ENCODE results near the gene KSR2.

Gene KSR2

DNA sequence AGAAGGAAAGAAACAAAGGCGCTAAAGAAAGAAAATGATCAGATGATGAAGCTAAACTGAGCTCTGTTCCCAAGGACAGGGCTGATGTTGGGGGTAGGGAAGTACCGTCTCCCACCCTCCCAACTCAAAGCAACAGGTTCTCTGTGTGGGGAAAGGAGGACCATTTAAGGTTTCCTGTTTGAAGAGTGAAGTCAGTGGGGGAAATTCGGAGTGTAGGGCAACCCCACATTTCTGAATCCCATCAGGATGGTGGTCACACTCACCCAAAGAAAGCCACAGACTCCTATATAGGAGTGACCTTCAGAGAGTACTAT lies 131.1 kb downstream of the KSR2 start:
- TF ChIP-seq TAF1 (IDR thresholded peaks at IDR 0.05; ENCODE audit: low read depth, low read length) (no peak), POLR2AphosphoS5 (IDR thresholded peaks at IDR 0.05; ENCODE audit: low read depth, low read length) (no peak), POU2F2 (IDR thresholded peaks at IDR 0.05; ENCODE audit: low read depth, low read length) (no peak), SPI1 (IDR thresholded peaks at IDR 0.05; ENCODE audit: low read depth, low read length) (no peak), PAX5 (IDR thresholded peaks at IDR 0.05; ENCODE audit: insufficient read depth, low read length, severe bottlenecking) (no peak), POLR2A (IDR thresholded peaks at IDR 0.05; ENCODE audit: low read depth, low read length) (no peak)
- no peak for FAIRE-seq
- DNase-seq (ENCODE audit: insufficient read length, low spot score), result no peak

DNA sequence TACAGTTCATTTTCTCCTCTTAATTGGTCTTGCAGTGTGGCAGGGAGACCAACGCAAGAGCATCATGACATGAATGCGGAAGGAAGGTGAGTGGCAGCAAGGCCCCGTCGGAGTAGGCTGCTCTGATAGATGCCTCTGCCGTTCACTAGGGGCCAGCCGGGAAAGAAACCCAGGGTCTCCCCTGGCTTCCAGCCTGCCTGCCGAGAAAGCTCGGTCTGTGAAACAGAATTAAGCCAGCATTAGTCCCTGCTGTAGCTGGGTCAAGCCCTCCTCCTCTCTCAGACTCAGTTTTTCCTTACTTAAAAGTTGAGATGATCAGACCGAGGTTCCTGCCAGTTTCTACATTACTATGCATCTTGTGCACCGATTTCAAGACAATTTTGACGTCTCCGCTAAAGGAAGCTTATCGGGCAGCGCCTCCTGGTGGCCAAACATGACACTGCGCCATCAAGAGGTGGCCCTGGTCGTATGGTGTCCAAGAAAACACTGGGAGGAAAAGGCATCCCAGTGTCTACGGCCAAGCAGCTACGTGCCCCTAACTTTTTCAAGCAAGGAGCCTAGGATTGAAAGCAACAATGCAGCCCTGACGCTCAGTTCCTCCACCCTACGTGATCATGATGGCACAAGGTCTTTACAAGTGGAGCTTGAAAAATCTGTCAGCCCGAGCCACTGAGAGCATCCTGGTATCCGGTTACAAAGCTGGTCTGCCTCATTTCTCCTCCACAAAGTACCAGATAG lies 131.6 kb downstream of the KSR2 start:
- peak; percentile 77 for FAIRE-seq
- peak; percentile 50 for DNase-seq (ENCODE audit: insufficient read length, low spot score)
- TF ChIP-seq PAX5 (IDR thresholded peaks at IDR 0.05; ENCODE audit: insufficient read depth, low read length, severe bottlenecking), result no peak
- no peak for TF ChIP-seq POU2F2 (IDR thresholded peaks at IDR 0.05; ENCODE audit: low read depth, low read length)
- TF ChIP-seq TAF1 (IDR thresholded peaks at IDR 0.05; ENCODE audit: low read depth, low read length), result no peak
- TF ChIP-seq POLR2A (IDR thresholded peaks at IDR 0.05; ENCODE audit: low read depth, low read length), result no peak
- no peak for TF ChIP-seq POLR2AphosphoS5 (IDR thresholded peaks at IDR 0.05; ENCODE audit: low read depth, low read length)
- no peak for TF ChIP-seq SPI1 (IDR thresholded peaks at IDR 0.05; ENCODE audit: low read depth, low read length)

GRCh38 chr12:117836476-117836875 lies 132.3 kb downstream of the KSR2 start:
- TF ChIP-seq PAX5 (IDR thresholded peaks at IDR 0.05; ENCODE audit: insufficient read depth, low read length, severe bottlenecking) (no peak), TAF1 (IDR thresholded peaks at IDR 0.05; ENCODE audit: low read depth, low read length) (no peak), POU2F2 (IDR thresholded peaks at IDR 0.05; ENCODE audit: low read depth, low read length) (no peak), POLR2A (IDR thresholded peaks at IDR 0.05; ENCODE audit: low read depth, low read length) (no peak), POLR2AphosphoS5 (IDR thresholded peaks at IDR 0.05; ENCODE audit: low read depth, low read length) (no peak), SPI1 (IDR thresholded peaks at IDR 0.05; ENCODE audit: low read depth, low read length) (no peak)
- no peak for FAIRE-seq
- no peak for DNase-seq (ENCODE audit: insufficient read length, low spot score)

DNA sequence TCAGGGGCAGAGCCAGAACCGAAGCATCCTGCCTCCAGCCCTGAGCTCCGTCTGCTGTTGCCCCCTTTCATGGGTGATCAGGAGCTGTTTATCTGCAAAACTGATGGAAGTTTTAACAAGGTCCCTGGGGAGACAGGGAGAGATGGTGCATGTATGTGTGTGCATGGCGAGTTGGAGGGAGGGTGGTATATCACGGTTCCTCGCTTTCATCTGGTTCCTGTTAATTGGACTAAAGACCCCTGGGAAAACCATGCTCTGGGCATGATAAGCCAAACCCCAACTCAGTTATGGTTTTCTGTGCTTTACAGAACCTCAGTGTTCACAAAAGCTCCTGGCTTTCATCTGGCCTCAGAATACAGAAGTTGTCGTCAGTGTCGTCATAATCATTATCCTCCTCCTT lies 133.6 kb downstream of the KSR2 start:
- FAIRE-seq (no peak), DNase-seq (ENCODE audit: insufficient read length, low spot score) (no peak)
- TF ChIP-seq POU2F2 (IDR thresholded peaks at IDR 0.05; ENCODE audit: low read depth, low read length) (no peak), POLR2A (IDR thresholded peaks at IDR 0.05; ENCODE audit: low read depth, low read length) (no peak), TAF1 (IDR thresholded peaks at IDR 0.05; ENCODE audit: low read depth, low read length) (no peak), PAX5 (IDR thresholded peaks at IDR 0.05; ENCODE audit: insufficient read depth, low read length, severe bottlenecking) (no peak), SPI1 (IDR thresholded peaks at IDR 0.05; ENCODE audit: low read depth, low read length) (no peak), POLR2AphosphoS5 (IDR thresholded peaks at IDR 0.05; ENCODE audit: low read depth, low read length) (no peak)

DNA sequence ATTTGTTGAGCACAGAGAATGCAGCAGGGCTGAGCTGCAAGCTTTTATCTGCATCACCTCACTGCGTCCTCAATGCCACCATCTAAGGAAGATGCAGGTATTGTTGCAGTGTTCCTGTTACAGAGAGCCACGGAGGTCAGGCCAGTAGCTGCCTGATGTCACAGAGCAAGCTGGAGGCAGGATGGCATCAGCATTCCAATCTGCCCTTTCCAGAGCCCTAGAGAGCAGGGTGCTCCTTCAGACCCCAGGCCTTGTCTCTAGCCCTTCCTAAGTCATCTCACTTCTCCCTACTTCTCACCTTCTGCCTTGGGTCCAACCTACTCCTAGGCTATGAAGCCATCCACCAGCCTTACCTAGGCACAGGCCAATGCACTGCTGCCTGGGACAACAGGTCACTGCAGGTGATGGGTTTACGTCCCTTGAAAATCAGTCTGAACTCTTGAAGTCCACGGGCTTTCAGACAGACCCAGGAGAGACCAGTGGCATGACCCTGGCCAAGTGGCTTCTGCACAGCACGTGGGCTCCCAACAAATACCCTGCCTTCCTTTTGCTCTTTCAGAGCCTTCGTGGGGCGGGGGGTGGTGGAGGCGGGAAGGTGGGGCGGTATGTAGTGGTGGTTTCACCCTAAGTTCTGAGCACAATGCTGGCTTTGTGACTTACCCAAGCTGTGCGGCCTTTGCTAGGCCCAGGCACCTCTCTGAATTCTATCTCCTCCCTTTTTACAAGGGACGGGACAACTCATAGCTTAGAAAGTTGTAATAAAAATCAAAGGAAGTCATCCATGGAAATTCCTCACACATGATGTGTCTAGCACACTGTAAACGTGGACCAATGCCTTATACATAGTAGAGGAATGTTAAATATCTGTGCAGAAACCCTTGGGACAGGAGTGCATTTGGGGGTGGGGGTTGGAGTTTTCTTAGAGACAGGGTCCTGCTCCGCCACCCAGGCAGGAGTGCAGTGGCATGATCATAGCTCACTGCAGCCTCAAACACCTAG lies 136.0 kb downstream of the KSR2 start:
- FAIRE-seq (no peak), DNase-seq (ENCODE audit: insufficient read length, low spot score) (no peak)
- TF ChIP-seq POU2F2 (IDR thresholded peaks at IDR 0.05; ENCODE audit: low read depth, low read length) (no peak), PAX5 (IDR thresholded peaks at IDR 0.05; ENCODE audit: insufficient read depth, low read length, severe bottlenecking) (no peak), POLR2AphosphoS5 (IDR thresholded peaks at IDR 0.05; ENCODE audit: low read depth, low read length) (no peak), TAF1 (IDR thresholded peaks at IDR 0.05; ENCODE audit: low read depth, low read length) (no peak), SPI1 (IDR thresholded peaks at IDR 0.05; ENCODE audit: low read depth, low read length) (no peak), POLR2A (IDR thresholded peaks at IDR 0.05; ENCODE audit: low read depth, low read length) (no peak)

DNA sequence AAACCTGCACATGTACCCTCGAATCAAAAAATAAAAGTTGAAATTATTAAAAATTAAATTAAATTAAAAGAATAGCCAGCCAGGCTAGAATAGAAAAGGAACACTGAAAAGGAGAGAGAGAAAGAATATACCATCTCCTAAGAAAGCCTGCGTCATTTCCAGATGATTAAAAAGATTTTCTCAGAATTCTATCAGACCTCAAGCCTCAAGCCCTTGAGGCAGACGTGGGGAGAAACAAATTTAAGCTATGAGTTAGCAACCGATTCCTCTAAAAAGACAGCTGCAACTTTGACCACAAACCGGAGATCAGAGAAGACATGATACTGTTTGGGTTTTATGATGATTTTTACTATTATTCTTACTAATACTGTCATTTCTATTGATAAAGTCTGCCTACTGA lies 138.3 kb downstream of the KSR2 start:
- TF ChIP-seq POLR2A (IDR thresholded peaks at IDR 0.05; ENCODE audit: low read depth, low read length), result no peak
- no peak for TF ChIP-seq POU2F2 (IDR thresholded peaks at IDR 0.05; ENCODE audit: low read depth, low read length)
- TF ChIP-seq TAF1 (IDR thresholded peaks at IDR 0.05; ENCODE audit: low read depth, low read length), result no peak
- TF ChIP-seq PAX5 (IDR thresholded peaks at IDR 0.05; ENCODE audit: insufficient read depth, low read length, severe bottlenecking), result no peak
- TF ChIP-seq SPI1 (IDR thresholded peaks at IDR 0.05; ENCODE audit: low read depth, low read length), result no peak
- no peak for TF ChIP-seq POLR2AphosphoS5 (IDR thresholded peaks at IDR 0.05; ENCODE audit: low read depth, low read length)
- FAIRE-seq (no peak), DNase-seq (ENCODE audit: insufficient read length, low spot score) (no peak)

DNA sequence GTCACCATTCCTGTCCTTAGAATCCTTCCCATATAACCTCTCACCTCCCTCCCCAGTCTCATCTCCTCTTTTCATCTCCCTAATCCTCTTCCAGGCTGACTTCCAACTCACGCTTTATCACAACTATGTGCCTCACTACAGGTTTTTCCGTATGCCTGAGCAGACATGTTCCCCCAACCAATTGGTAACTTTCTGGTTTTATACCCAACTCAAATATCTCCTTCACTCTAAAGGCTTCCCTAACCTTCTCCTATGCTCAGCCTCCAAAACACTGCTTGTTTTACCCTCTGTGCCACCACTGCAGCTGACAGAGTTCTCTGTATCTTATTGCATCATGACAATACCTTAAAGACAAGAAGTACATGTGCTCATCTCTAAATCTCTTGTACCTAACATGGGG lies 139.7 kb downstream of the KSR2 start:
- no peak for TF ChIP-seq POLR2A (IDR thresholded peaks at IDR 0.05; ENCODE audit: low read depth, low read length)
- no peak for TF ChIP-seq PAX5 (IDR thresholded peaks at IDR 0.05; ENCODE audit: insufficient read depth, low read length, severe bottlenecking)
- no peak for TF ChIP-seq POU2F2 (IDR thresholded peaks at IDR 0.05; ENCODE audit: low read depth, low read length)
- TF ChIP-seq POLR2AphosphoS5 (IDR thresholded peaks at IDR 0.05; ENCODE audit: low read depth, low read length), result no peak
- no peak for TF ChIP-seq SPI1 (IDR thresholded peaks at IDR 0.05; ENCODE audit: low read depth, low read length)
- no peak for DNase-seq (ENCODE audit: insufficient read length, low spot score)
- FAIRE-seq, result no peak

- DNase-seq (ENCODE audit: insufficient read length, low spot score) (no peak), FAIRE-seq (no peak)
- no peak for TF ChIP-seq PAX5 (IDR thresholded peaks at IDR 0.05; ENCODE audit: insufficient read depth, low read length, severe bottlenecking)
- no peak for TF ChIP-seq TAF1 (IDR thresholded peaks at IDR 0.05; ENCODE audit: low read depth, low read length)
- no peak for TF ChIP-seq POLR2A (IDR thresholded peaks at IDR 0.05; ENCODE audit: low read depth, low read length)
- no peak for TF ChIP-seq SPI1 (IDR thresholded peaks at IDR 0.05; ENCODE audit: low read depth, low read length)
- TF ChIP-seq POLR2AphosphoS5 (IDR thresholded peaks at IDR 0.05; ENCODE audit: low read depth, low read length), result no peak
- TF ChIP-seq POU2F2 (IDR thresholded peaks at IDR 0.05; ENCODE audit: low read depth, low read length), result no peak
These were observed 141.1 kb downstream of the KSR2 start for GRCh38 chr12:117827660-117828059.

DNA sequence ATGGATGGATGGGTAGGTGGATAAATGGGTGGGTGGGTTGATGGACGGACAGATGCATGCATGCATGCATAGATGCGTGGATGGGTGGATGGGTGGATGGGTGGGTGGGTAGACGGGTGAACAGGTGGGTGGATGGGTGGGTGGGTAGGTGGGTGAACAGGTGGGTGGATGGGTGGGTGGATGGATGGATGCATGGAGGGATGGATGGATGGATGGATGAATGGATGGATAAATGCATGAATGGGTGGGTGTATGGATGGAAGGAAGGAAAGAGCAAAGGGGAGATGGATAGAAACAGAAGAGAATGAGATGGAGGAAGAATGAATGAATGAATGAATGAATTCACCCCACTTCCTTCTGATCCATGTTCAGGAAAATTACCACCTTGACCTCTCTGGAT lies 143.0 kb downstream of the KSR2 start:
- no peak for FAIRE-seq

More for the DNA sequence above, 143.0 kb downstream of the KSR2 start:
- no peak for DNase-seq (ENCODE audit: insufficient read length, low spot score)
- TF ChIP-seq POLR2AphosphoS5 (IDR thresholded peaks at IDR 0.05; ENCODE audit: low read depth, low read length) (no peak), SPI1 (IDR thresholded peaks at IDR 0.05; ENCODE audit: low read depth, low read length) (no peak), POU2F2 (IDR thresholded peaks at IDR 0.05; ENCODE audit: low read depth, low read length) (no peak), TAF1 (IDR thresholded peaks at IDR 0.05; ENCODE audit: low read depth, low read length) (no peak), PAX5 (IDR thresholded peaks at IDR 0.05; ENCODE audit: insufficient read depth, low read length, severe bottlenecking) (no peak), POLR2A (IDR thresholded peaks at IDR 0.05; ENCODE audit: low read depth, low read length) (no peak)

Measured in GM12891 (cell line).